Esophagus squamous epithelium (tissue), 5 donors: ENCODE measurements around the gene GRK4. TPM values are rescaled to one million over a fixed set of nuclear protein-coding genes. Genes with fewer than 3 reads are reported as not detected.
A peak's percentile ranks its signal among the peaks of the same experiment; 100 is the strongest.
"Not testable (repeated sequence)": the region's sequence is repeated elsewhere in the genome, so short reads cannot be mapped to it uniquely, and the experiment has no call there.

ENCODE experiments used
- DNase-seq: peaks from one replicate; lab custom pipeline; 2025; lab: John Stamatoyannopoulos, UW
- H3K27ac ChIP-seq, 4 donors: fragments of 200-600 bp; sonication (generic); one replicate each; pipeline ENCODE4 v1.5.1; 2016 to 2019; ENCODE audit warnings: mild to moderate bottlenecking in 1 of 4
- H3K27me3 ChIP-seq, 4 donors: fragments of 200-600 bp; sonication (generic); 1 replicate in 3 of 4; 2 replicates in 1 of 4; pipeline versions ENCODE4 v1.5.1 to v1.6.0; 2017 to 2021; ENCODE audit warnings: antibody characterized with exemption in 1 of 4
- H3K36me3 ChIP-seq, 3 donors: fragments of 200-600 bp; sonication (generic); one replicate each; pipeline ENCODE4 v1.5.1; 2016 to 2019
- H3K4me1 ChIP-seq, 3 donors: fragments of 200-600 bp; sonication (generic); one replicate each; pipeline ENCODE4 v1.5.1; 2017 to 2019
- H3K4me3 ChIP-seq, 4 donors: fragments of 200-600 bp; sonication (generic); 1 replicate in 3 of 4; 2 replicates in 1 of 4; pipeline ENCODE4 v1.5.1; 2016 to 2019; ENCODE audit warnings: mild to moderate bottlenecking in 2 of 4, moderate library complexity in 1 of 4
- H3K9me3 ChIP-seq, 3 donors: fragments of 200-600 bp; sonication (generic); one replicate each; pipeline ENCODE4 v1.5.1; 2016 to 2019
- POLR2A ChIP-seq, 4 donors: fragments of 450-650 bp; IDR thresholded peaks; one replicate each; pipeline ENCODE4 v1.6.1; 2017; ENCODE audit warnings: antibody characterized with exemption in 4 of 4, mild to moderate bottlenecking in 4 of 4, moderate library complexity in 3 of 4
- WGBS, 2 donors: methylation state at CpG; one replicate each; pipeline ENCODE4 v1.1.5; 2018; 5-methylcytosine and 5-hydroxymethylcytosine counted together
- intact Hi-C: fragments of 100-400 bp; cut with DNase I; formaldehyde crosslinking; loops from one replicate; pipeline ENCODE4 v1.15.0; 2022
- total RNA-seq, 4 donors: library from RNA; depleted of rRNA; stranded (reverse); fragments of >200 nt; gene quantifications; one replicate each; pipeline ENCODE4 v1.1.0, GENCODE V29; 2016
- TF ChIP-seq, protein P1 (sequence below), 6 experiments: fragments of 450-650 bp in 4 of 6; fragments of 200-600 bp in 2 of 6; sonication (generic) in 2 of 6; IDR thresholded peaks; one replicate each; pipeline ENCODE4 v1.5.1; 2016 to 2019; ENCODE audit warnings: antibody characterized with exemption in 6 of 6, mild to moderate bottlenecking in 4 of 6, moderate library complexity in 4 of 6
- donor health status: DM: yes; HTN: yes; CAD: no.

The GRK4 gene
- 1 to 10 TPM; 2.9 to 5.5 (median 3.7) TPM for total RNA-seq

GRCh38 chr4:2963175-2963965 is at the start of gene GRK4, which contains the start of gene NOP14:
Gene GRK4 (plus strand): TSS chr4:2963571. CDS start chr4:2964071, 500 bp downstream.
Gene NOP14 (minus strand): TSS chr4:2963406. CDS start chr4:2963319, 87 bp downstream.
- intact Hi-C loops: no loop called here
- Histone ChIP-seq H3K4me3 (peak within 1 kb of the TSS; percentile 63 to 96 (median 91)), H3K27me3 (no peaks in the 10 kb centered on the region), H3K9me3 (no peaks in the 10 kb centered on the region), H3K36me3 (peaks cover 0 to 11% (median 0%) of the 10 kb centered on the region in 3 donors), H3K4me1 (peaks cover 15 to 49% (median 23%) of the 10 kb centered on the region in 3 donors), H3K27ac (peak within 1 kb of the TSS; percentile 85 to 94 (median 90))
- peak in 1 of 4 donors; percentile 68 for TF ChIP-seq POLR2A (IDR thresholded peaks at IDR 0.05)
- TF ChIP-seq, protein P1, sequence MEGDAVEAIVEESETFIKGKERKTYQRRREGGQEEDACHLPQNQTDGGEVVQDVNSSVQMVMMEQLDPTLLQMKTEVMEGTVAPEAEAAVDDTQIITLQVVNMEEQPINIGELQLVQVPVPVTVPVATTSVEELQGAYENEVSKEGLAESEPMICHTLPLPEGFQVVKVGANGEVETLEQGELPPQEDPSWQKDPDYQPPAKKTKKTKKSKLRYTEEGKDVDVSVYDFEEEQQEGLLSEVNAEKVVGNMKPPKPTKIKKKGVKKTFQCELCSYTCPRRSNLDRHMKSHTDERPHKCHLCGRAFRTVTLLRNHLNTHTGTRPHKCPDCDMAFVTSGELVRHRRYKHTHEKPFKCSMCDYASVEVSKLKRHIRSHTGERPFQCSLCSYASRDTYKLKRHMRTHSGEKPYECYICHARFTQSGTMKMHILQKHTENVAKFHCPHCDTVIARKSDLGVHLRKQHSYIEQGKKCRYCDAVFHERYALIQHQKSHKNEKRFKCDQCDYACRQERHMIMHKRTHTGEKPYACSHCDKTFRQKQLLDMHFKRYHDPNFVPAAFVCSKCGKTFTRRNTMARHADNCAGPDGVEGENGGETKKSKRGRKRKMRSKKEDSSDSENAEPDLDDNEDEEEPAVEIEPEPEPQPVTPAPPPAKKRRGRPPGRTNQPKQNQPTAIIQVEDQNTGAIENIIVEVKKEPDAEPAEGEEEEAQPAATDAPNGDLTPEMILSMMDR (IDR thresholded peaks at IDR 0.05): peak in 4 of 6 experiments; percentile 11 to 75 (median 18)
- no CpG with 5 or more reads among the region's 105 CpGs for WGBS, 2 donors
- peak; percentile 91 for DNase-seq

- Histone ChIP-seq H3K9me3 (no peaks in the 10 kb centered on the region), H3K27me3 (no peaks in the 10 kb centered on the region), H3K36me3 (peaks cover 4 to 99% (median 34%) of the 10 kb centered on the region in 3 donors), H3K4me3 (no peak overlapping the region), H3K4me1 (no peaks in the 10 kb centered on the region), H3K27ac (no peak overlapping the region)
- WGBS, 2 donors: 74 to 79% methylated on average over 8 to 9 of the region's 16 CpGs
- no peak for TF ChIP-seq POLR2A (IDR thresholded peaks at IDR 0.05)
- TF ChIP-seq, protein P1 (IDR thresholded peaks at IDR 0.05): no peak
- intact Hi-C loops: no loop called here
- no peak for DNase-seq
These were observed 48.9 kb upstream of the GRK4 start for GRCh38 chr4:2914256-2915126.

DNA sequence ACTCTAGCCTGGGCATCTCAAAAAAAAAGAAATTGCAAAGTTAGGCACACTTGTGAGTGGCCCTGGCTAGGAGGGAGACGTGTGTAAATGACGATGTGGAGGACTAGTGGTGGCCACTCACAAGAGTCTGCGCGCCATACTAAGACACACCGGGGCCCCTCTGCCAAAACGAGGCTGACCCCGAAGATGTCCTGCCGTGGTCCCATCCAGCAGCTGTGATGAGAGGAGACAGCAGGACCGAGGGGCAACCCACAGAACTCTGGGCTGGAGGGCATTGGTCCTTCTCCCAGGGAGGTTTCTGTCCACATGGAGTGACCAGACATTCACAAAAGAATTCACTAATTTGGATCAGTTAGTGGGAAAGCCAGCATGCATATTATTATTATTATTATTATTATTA is 47.6 kb upstream of the GRK4 start:
- Histone ChIP-seq H3K27me3 (no peaks in the 10 kb centered on the region), H3K4me3 (no peak overlapping the region), H3K9me3 (no peaks in the 10 kb centered on the region), H3K27ac (no peak overlapping the region), H3K4me1 (no peaks in the 10 kb centered on the region), H3K36me3 (peaks cover 4 to 98% (median 26%) of the 10 kb centered on the region in 3 donors)
- no peak for DNase-seq
- TF ChIP-seq, protein P1 (IDR thresholded peaks at IDR 0.05): no peak
- no peak for TF ChIP-seq POLR2A (IDR thresholded peaks at IDR 0.05)
- 91 to 100% methylated on average over 9 of the region's 9 CpGs for WGBS, 2 donors
- intact Hi-C loops: no loop called here

DNA sequence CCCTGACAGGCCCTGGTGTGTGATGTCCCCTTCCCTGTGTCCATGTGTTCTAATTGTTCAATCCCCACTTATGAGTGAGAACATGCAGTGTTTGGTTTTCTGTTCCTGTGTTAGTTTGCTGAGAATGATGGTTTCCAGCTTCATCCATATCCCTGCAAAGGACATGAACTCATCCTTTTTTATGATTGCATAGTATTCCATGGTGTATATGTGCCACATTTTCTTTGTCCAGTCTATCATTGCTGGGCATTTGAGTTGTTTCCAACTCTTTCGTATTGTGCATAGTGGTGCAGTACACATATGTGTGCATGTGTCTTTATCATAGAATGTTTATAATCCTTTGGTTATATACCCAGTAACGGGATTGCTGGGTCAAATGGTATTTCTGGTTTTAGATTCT is 46.7 kb upstream of the GRK4 start:
- DNase-seq, H3K27ac ChIP-seq, H3K27me3 ChIP-seq, H3K4me3 ChIP-seq, H3K9me3 ChIP-seq, intact Hi-C loops, H3K4me1 ChIP-seq: not testable (repeated sequence)
- WGBS, 2 donors: 89 to 97% methylated on average over 2 of the region's 2 CpGs
- peaks cover 3 to 98% (median 21%) of the 10 kb centered on the region in 3 donors for H3K36me3 ChIP-seq

DNA sequence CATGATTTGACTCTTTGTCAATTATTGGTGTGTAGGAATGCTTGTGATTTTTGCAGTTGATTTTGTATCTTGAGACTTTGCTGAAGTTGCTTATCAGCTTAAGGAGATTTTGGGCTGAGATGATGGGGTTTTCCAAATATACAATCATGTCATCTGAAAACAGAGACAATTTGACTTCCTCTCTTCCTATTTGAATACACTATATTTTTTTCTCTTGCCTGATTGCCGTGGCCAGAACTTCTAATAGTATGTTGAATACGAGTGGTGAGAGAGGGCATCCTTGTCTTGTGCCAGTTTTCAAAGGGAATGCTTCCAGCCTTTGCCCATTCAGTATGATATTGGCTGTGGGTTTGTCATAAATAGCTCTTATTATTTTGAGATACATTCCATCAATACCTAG is 45.1 kb upstream of the GRK4 start:
- Histone ChIP-seq H3K36me3 (peaks cover 0 to 98% (median 17%) of the 10 kb centered on the region in 3 donors), H3K4me1 (peaks cover 0 to 12% (median 5%) of the 10 kb centered on the region in 3 donors)
- intact Hi-C loops, H3K9me3 ChIP-seq, H3K27ac ChIP-seq, H3K27me3 ChIP-seq, H3K4me3 ChIP-seq, DNase-seq: not testable (repeated sequence)
- 70 to 72% methylated on average over 2 of the region's 2 CpGs for WGBS, 2 donors

DNA sequence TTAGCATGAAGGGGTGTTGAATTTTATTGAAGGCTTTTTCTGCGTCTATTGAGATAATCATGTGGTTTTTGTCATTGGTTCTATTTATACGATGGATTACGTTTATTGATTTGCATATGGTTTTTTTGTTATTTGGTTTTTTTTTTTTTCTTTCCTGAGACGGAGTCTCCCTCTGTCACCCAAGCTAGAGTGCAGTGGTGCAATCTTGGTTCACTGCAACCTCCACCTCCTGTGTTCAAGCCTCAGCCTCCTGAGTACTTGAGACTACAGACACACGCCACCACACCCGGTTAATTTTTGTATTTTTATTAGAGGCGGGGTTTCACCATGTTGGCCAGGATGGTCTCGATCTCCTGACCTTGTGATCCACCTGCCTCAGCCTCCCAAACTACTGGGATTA is 44.7 kb upstream of the GRK4 start:
- H3K4me3 ChIP-seq, H3K27ac ChIP-seq, DNase-seq, H3K9me3 ChIP-seq, intact Hi-C loops, H3K27me3 ChIP-seq: not testable (repeated sequence)
- WGBS, 2 donors: 77 to 96% methylated on average over 7 to 8 of the region's 8 CpGs
- H3K4me1 ChIP-seq: peaks cover 0 to 16% (median 9%) of the 10 kb centered on the region in 3 donors
- H3K36me3 ChIP-seq: peaks cover 0 to 98% (median 17%) of the 10 kb centered on the region in 3 donors

DNA sequence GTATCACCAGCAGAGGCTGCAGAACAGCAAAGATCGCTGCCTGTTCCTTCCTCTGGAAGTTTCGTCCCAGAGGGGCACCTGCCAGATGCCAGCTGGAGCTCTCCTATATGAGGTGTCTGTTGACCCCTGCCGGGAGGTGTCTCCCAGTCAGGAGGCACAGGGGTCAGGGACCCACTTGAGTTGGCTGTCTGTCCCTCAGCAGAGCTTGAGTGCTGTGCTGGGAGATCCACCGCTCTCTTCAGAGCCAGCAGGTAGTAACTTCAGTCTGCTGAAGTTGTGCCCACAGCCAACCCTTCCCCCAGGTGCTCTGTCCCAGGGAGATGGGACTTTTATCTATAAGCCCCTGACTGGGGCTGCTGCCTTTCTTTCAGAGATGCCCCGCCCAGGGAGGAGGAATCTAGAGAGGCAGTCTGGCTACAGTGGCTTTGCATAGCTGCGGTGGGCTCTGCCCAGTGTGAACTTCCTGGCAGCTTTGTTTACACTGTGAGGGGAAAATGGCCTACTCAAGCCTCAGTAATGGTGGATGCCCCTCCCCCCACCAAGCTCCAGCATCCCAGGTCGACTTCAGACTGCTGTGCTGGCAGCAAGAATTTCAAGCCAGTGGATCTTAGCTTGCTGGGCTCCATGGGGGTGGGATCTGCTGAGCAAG is 40.8 kb upstream of the GRK4 start:
- H3K36me3 ChIP-seq: peaks cover 12 to 98% (median 23%) of the 10 kb centered on the region in 3 donors
- H3K4me3 ChIP-seq, H3K27me3 ChIP-seq, DNase-seq, H3K9me3 ChIP-seq, intact Hi-C loops: not testable (repeated sequence)
- WGBS, 2 donors: 17 to 48% methylated on average over 1 to 5 of the region's 7 CpGs
- peak overlapping the region in 3 of 4 donors; percentile 27 to 36 (median 32) for H3K27ac ChIP-seq
- H3K4me1 ChIP-seq: peaks cover 0 to 22% (median 12%) of the 10 kb centered on the region in 3 donors
